PFSK-1 (cell line): Measurements from ENCODE around the gene SLIT3.

Source experiments
- POLR2AphosphoS5 ChIP-seq: IDR thresholded peaks from 2 replicates; pipeline ENCODE4 v1.6.1; 2012; ENCODE audit warnings: low read depth, mild to moderate bottlenecking, control low read depth, low read length, moderate library complexity
- SIN3A ChIP-seq: IDR thresholded peaks from 2 replicates; pipeline ENCODE4 v1.6.1; 2012; ENCODE audit warnings: mild to moderate bottlenecking, low read length, moderate library complexity, borderline replicate concordance; ENCODE audit not compliant: insufficient read depth
- TAF1 ChIP-seq: IDR thresholded peaks from 2 replicates; pipeline ENCODE4 v1.6.1; 2012; ENCODE audit warnings: low read length, control low read depth, borderline replicate concordance; ENCODE audit not compliant: insufficient read depth
- TF ChIP-seq, protein P1 (sequence below), 2 experiments: IDR thresholded peaks; 2 replicates each; pipeline versions ENCODE4 v1.6.1 to v1.8.0; 2011 to 2012; ENCODE audit warnings: low read depth in 2 of 2, low read length in 2 of 2, control low read depth in 1 of 2, inconsistent platforms in 1 of 2, mild to moderate bottlenecking in 1 of 2, moderate library complexity in 1 of 2; ENCODE audit not compliant: insufficient read depth in 1 of 2

DNA sequence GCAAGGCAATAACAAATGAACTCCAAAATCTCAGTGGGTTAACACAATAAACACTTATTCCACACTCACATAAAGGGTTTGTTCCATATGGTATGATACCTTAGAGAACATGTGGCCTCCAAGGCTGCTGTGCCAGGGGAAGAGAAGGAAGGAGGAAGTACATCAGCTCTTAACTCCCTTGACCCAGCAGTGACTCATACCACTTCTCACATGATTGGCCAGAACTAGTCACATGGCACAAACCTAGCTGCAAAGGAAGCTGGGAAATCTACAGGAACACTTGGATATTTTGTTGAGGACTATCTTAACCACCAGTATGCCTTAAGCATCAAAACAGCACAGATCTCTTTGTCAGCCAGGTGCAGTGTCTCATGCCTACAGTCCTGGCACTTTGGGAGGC lies 99.3 kb downstream of the SLIT3 start:
- TF ChIP-seq TAF1 (no peak), POLR2AphosphoS5 (no peak), SIN3A (no peak)
- TF ChIP-seq, protein P1, sequence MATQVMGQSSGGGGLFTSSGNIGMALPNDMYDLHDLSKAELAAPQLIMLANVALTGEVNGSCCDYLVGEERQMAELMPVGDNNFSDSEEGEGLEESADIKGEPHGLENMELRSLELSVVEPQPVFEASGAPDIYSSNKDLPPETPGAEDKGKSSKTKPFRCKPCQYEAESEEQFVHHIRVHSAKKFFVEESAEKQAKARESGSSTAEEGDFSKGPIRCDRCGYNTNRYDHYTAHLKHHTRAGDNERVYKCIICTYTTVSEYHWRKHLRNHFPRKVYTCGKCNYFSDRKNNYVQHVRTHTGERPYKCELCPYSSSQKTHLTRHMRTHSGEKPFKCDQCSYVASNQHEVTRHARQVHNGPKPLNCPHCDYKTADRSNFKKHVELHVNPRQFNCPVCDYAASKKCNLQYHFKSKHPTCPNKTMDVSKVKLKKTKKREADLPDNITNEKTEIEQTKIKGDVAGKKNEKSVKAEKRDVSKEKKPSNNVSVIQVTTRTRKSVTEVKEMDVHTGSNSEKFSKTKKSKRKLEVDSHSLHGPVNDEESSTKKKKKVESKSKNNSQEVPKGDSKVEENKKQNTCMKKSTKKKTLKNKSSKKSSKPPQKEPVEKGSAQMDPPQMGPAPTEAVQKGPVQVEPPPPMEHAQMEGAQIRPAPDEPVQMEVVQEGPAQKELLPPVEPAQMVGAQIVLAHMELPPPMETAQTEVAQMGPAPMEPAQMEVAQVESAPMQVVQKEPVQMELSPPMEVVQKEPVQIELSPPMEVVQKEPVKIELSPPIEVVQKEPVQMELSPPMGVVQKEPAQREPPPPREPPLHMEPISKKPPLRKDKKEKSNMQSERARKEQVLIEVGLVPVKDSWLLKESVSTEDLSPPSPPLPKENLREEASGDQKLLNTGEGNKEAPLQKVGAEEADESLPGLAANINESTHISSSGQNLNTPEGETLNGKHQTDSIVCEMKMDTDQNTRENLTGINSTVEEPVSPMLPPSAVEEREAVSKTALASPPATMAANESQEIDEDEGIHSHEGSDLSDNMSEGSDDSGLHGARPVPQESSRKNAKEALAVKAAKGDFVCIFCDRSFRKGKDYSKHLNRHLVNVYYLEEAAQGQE (IDR thresholded peaks at IDR 0.05; ENCODE audit: insufficient read depth in 1 of 2, low read depth in 2 of 2, low read length in 2 of 2) = no peak
